ENCODE data around the gene NEMF.

NEMF gene

DNA sequence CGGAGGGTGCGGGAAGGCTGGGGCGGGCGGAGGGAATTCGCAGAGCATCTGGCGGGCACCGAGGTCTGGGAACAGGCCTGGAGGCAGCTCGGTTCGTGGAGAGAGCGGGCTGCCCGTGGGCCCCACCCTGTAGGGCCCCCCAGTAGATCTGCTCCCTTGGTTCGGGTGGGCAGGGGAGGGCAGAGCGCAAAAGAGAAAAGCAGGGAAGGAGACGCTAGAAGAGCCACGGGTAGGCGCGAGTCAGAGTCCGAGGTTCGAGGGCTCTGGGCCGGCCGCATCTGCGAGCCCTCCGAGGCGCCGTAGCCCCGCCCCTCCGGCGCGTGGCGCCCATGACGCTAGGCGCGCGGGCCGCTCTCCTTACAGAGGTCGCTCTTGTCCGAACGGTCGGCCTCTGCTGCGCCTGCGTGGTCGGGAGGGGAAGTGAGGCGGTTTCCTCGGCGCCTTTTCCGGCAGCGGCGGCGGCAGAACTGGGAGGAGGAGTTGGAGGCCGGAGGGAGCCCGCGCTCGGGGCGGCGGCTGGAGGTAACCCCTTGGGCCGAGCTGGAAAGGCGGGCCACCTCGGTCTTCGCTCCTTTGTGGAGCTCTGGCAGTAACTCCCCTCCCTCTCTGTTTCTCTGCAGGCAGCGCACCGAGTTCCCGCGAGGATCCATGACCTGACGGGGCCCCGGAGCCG lies 40.2 kb upstream of the NEMF start, which contains the start of gene ARF6 (continued):
- TF ChIP-seq IKZF3 (tag by site-specific recombination; IDR thresholded peaks at IDR 0.05) (0 out of 2 replicates have a peak, but pooled peaks have one; percentile 13), ZNF23 (tag by site-specific recombination; IDR thresholded peaks at IDR 0.05; ENCODE audit: borderline replicate concordance) (no peak), EGR2 (tag by site-specific recombination; IDR thresholded peaks at IDR 0.05; ENCODE audit: low read depth) (no peak), ZNF747 (tag by site-specific recombination; IDR thresholded peaks at IDR 0.05) (no peak), ZSCAN16 (tag by site-specific recombination; IDR thresholded peaks at IDR 0.05) (no peak), ZNF394 (tag by site-specific recombination; IDR thresholded peaks at IDR 0.05; ENCODE audit: borderline replicate concordance) (no peak; the same call in 1 of the 2 replicates), OVOL3 (tag by site-specific recombination; IDR thresholded peaks at IDR 0.05) (no peak), ZFP3 (tag by site-specific recombination; IDR thresholded peaks at IDR 0.05; ENCODE audit: low read depth) (no peak), KLF10 (tag by site-specific recombination; IDR thresholded peaks at IDR 0.05) (0 out of 2 replicates have a peak, but pooled peaks have one; percentile 5), ZBTB20 (tag by site-specific recombination; IDR thresholded peaks at IDR 0.05) (peak; percentile 62; the same call in 1 of the 2 replicates), REPIN1 (tag by site-specific recombination; IDR thresholded peaks at IDR 0.05; ENCODE audit: low read depth) (no peak), ZNF600 (tag by site-specific recombination; IDR thresholded peaks at IDR 0.05) (0 out of 2 replicates have a peak, but pooled peaks have one; percentile 58), GFI1B (tag by site-specific recombination; IDR thresholded peaks at IDR 0.05) (no peak), ZNF677 (tag by site-specific recombination; IDR thresholded peaks at IDR 0.05) (no peak), ZNF112 (tag by site-specific recombination; IDR thresholded peaks at IDR 0.05) (no peak), ZBTB8A (tag by site-specific recombination; IDR thresholded peaks at IDR 0.05) (peak; percentile 83), ZNF701 (tag by site-specific recombination; IDR thresholded peaks at IDR 0.05) (no peak), ZNF157 (tag by site-specific recombination; IDR thresholded peaks at IDR 0.05) (no peak), ZNF266 (tag by site-specific recombination; IDR thresholded peaks at IDR 0.05; ENCODE audit: low read depth) (no peak), ZNF2 (tag by site-specific recombination; IDR thresholded peaks at IDR 0.05) (no peak; the same call in none of the 2 replicates), ZNF837 (tag by site-specific recombination; IDR thresholded peaks at IDR 0.05) (no peak), ZNF670 (tag by site-specific recombination; IDR thresholded peaks at IDR 0.05; ENCODE audit: low read depth) (no peak), GLI2 (tag by site-specific recombination; IDR thresholded peaks at IDR 0.05; ENCODE audit: borderline replicate concordance, low read depth) (no peak), ZNF571 (tag by site-specific recombination; IDR thresholded peaks at IDR 0.05) (no peak), ZNF624 (tag by site-specific recombination; IDR thresholded peaks at IDR 0.05) (no peak), ZNF184 (tag by site-specific recombination; IDR thresholded peaks at IDR 0.05) (no peak), AEBP2 (tag by site-specific recombination; IDR thresholded peaks at IDR 0.05; ENCODE audit: borderline replicate concordance) (no peak), ZNF768 (tag by site-specific recombination; IDR thresholded peaks at IDR 0.05) (no peak), PRDM1 (tag by site-specific recombination; IDR thresholded peaks at IDR 0.05) (0 out of 2 replicates have a peak, but pooled peaks have one; percentile 17), ZBTB26 (tag by site-specific recombination; optimal IDR thresholded peaks at IDR 0.05) (peak; percentile 78), ZFP69B (tag by site-specific recombination; IDR thresholded peaks at IDR 0.05) (peak; percentile 87)
- TF ChIP-seq, protein P1, sequence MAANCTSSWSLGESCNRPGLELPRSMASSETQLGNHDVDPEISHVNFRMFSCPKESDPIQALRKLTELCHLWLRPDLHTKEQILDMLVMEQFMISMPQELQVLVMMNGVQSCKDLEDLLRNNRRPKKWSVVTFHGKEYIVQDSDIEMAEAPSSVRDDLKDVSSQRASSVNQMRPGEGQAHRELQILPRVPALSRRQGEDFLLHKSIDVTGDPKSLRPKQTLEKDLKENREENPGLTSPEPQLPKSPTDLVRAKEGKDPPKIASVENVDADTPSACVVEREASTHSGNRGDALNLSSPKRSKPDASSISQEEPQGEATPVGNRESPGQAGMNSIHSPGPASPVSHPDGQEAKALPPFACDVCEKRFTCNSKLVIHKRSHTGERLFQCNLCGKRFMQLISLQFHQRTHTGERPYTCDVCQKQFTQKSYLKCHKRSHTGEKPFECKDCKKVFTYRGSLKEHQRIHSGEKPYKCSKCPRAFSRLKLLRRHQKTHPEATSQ (tag by site-specific recombination; IDR thresholded peaks at IDR 0.05), result peak; percentile 50; the same call in 1 of the 2 replicates
- TF ChIP-seq, protein P2, sequence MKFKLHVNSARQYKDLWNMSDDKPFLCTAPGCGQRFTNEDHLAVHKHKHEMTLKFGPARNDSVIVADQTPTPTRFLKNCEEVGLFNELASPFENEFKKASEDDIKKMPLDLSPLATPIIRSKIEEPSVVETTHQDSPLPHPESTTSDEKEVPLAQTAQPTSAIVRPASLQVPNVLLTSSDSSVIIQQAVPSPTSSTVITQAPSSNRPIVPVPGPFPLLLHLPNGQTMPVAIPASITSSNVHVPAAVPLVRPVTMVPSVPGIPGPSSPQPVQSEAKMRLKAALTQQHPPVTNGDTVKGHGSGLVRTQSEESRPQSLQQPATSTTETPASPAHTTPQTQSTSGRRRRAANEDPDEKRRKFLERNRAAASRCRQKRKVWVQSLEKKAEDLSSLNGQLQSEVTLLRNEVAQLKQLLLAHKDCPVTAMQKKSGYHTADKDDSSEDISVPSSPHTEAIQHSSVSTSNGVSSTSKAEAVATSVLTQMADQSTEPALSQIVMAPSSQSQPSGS (tag by site-specific recombination; IDR thresholded peaks at IDR 0.05; ENCODE audit: low read depth), result no peak

All from HEK293 (cell line).